ENCODE measurements around the gene PPP2R2C. TPM values are rescaled to one million over a fixed set of nuclear protein-coding genes. Genes with fewer than 3 reads are reported as not detected.

The PPP2R2C gene
- total and polyA plus RNA-seq, 11 donors = 0.22 to 20.0 (median 6.8) TPM

GRCh38 chr4:6458528-6458927, 13.9 kb downstream of the PPP2R2C start:
- no peak for TF ChIP-seq POLR2A (IDR thresholded peaks at IDR 0.05)
- TF ChIP-seq CTCF (IDR thresholded peaks at IDR 0.05) = no peak
- H3K9me3 ChIP-seq = peaks cover 0 to 10% (median 0%) of the 10 kb centered on the region in 12 donors
- no peak for DNase-seq
- H3K4me3 ChIP-seq = no peak overlapping the region
- no peak for ATAC-seq
- peaks cover 0 to 34% (median 0%) of the 10 kb centered on the region in 9 donors for H3K27me3 ChIP-seq
- intact Hi-C loops (cut with DNase I) = no loop called here
- H3K27ac ChIP-seq = no peak overlapping the region
- no peaks in the 10 kb centered on the region for H3K4me1 ChIP-seq
- WGBS, 4 donors = 75 to 90% (median 80%) methylated on average over 2 of the region's 2 CpGs
- no peaks in the 10 kb centered on the region for H3K36me3 ChIP-seq

GRCh38 chr4:6456450-6456849, 16.0 kb downstream of the PPP2R2C start:
- ATAC-seq = no peak
- peaks cover 0 to 10% (median 0%) of the 10 kb centered on the region in 12 donors for H3K9me3 ChIP-seq
- H3K27ac ChIP-seq = no peak overlapping the region
- H3K27me3 ChIP-seq = peaks cover 0 to 28% (median 0%) of the 10 kb centered on the region in 9 donors
- 77 to 82% (median 79%) methylated on average over 11 of the region's 11 CpGs for WGBS, 4 donors
- no peaks in the 10 kb centered on the region for H3K36me3 ChIP-seq
- no peak overlapping the region for H3K4me3 ChIP-seq
- no peak for DNase-seq
- TF ChIP-seq POLR2A (IDR thresholded peaks at IDR 0.05) (no peak), CTCF (IDR thresholded peaks at IDR 0.05) (no peak)
- no peaks in the 10 kb centered on the region for H3K4me1 ChIP-seq
- intact Hi-C loops (cut with DNase I) = no loop called here

GRCh38 chr4:6454112-6454910, 18.1 kb downstream of the PPP2R2C start:
- 67 to 71% (median 69%) methylated on average over 11 to 13 of the region's 13 CpGs for WGBS, 4 donors
- Histone ChIP-seq H3K36me3 (no peaks in the 10 kb centered on the region), H3K4me3 (no peak overlapping the region), H3K27ac (no peak overlapping the region), H3K27me3 (peaks cover 0 to 16% (median 0%) of the 10 kb centered on the region in 9 donors), H3K9me3 (peaks cover 0 to 10% (median 0%) of the 10 kb centered on the region in 12 donors), H3K4me1 (no peaks in the 10 kb centered on the region)
- ATAC-seq = no peak
- DNase-seq = no peak
- TF ChIP-seq CTCF (IDR thresholded peaks at IDR 0.05) = no peak
- intact Hi-C loops (cut with DNase I) = no loop called here

GRCh38 chr4:6453688-6453990, 18.8 kb downstream of the PPP2R2C start:
- no peak for ATAC-seq
- intact Hi-C loops (cut with DNase I) = no loop called here
- H3K27ac ChIP-seq = no peak overlapping the region
- H3K9me3 ChIP-seq = peaks cover 0 to 4% (median 0%) of the 10 kb centered on the region in 12 donors
- TF ChIP-seq CTCF (IDR thresholded peaks at IDR 0.05) (no peak), POLR2A (IDR thresholded peaks at IDR 0.05) (no peak)
- H3K4me3 ChIP-seq = no peak overlapping the region
- H3K27me3 ChIP-seq = peaks cover 0 to 13% (median 0%) of the 10 kb centered on the region in 9 donors
- WGBS, 4 donors = 60 to 65% (median 64%) methylated on average over 7 to 8 of the region's 8 CpGs
- no peaks in the 10 kb centered on the region for H3K4me1 ChIP-seq
- no peak for DNase-seq
- H3K36me3 ChIP-seq = no peaks in the 10 kb centered on the region

All from heart left ventricle (tissue), 16 donors.